Right lobe of liver (tissue), 4 donors: ENCODE results near the gene TMEM123.

Experiments used
- CTCF ChIP-seq, 4 donors: fragments of 200-600 bp in 3 of 4; fragments of 450-650 bp in 1 of 4; IDR thresholded peaks; one replicate each; pipeline versions ENCODE4 v1.5.1 to v1.8.0; 2016 to 2022; ENCODE audit warnings: antibody characterized with exemption in 4 of 4, mild to moderate bottlenecking in 2 of 4
- POLR2A ChIP-seq: fragments of 450-650 bp; IDR thresholded peaks from one replicate; pipeline ENCODE4 v1.6.1; 2017; ENCODE audit warnings: antibody characterized with exemption, mild to moderate bottlenecking
- donor health status: DM: no; HTN: no; CAD: no.
- donor health status: DM: no; HTN: no; CAD: no.
- donor health status: DM: no; HTN: yes; CAD: no.

DNA sequence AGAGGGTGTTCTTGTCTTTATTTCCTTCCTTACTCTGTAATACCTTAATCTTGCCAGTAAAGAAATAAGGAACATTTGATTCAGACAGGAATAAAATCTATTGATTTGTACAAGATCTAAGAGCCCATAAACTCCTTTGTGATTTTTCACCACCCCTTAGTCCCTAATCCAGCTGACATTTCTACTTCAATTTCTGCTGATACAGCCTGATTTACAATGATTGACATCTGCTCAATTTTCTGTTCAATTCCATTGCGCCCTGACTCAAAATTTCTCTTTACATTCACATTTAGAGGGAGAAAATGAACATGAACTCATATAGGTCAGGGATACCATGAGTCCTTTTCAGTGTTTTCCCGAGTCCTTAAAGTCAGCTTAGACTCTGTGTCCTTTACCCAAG lies 27.2 kb upstream of the TMEM123 start:
- no peak for TF ChIP-seq CTCF (IDR thresholded peaks at IDR 0.05)
- no peak for TF ChIP-seq POLR2A
